Omental fat pad (tissue), 4 donors: ENCODE results near the gene PAOX. TPM values are rescaled to one million over a fixed set of nuclear protein-coding genes. Genes with fewer than 3 reads are reported as not detected.

Experiments used
- ATAC-seq: fragments of 150-250 bp; one replicate; pipeline ENCODE4 v1.9.1; 2016; ENCODE audit warnings: mild to moderate bottlenecking, moderate library complexity; ENCODE audit not compliant: low FRiP score
- DNase-seq: peaks from one replicate; pipeline ENCODE4 v3.0.0-alpha.2; 2019; ENCODE audit warnings: low spot score
- CTCF ChIP-seq, 3 donors: fragments of 450-650 bp; IDR thresholded peaks; one replicate each; pipeline ENCODE4 v1.5.1; 2016 to 2017; ENCODE audit warnings: antibody characterized with exemption in 3 of 3, mild to moderate bottlenecking in 3 of 3, moderate library complexity in 2 of 3
- total RNA-seq, 4 donors: library from RNA; depleted of rRNA; stranded (reverse); fragments of >200 nt; gene quantifications; one replicate each; pipeline ENCODE4 v1.1.0, GENCODE V29; 2016

Gene PAOX
- total RNA-seq, 4 donors from 2014 or later: 3.8 to 7.7 (median 6.1) TPM

- ATAC-seq: no peak
- no peak for TF ChIP-seq CTCF (IDR thresholded peaks at IDR 0.05)
- DNase-seq: no peak
Measured at GRCh38 chr10:133343558-133343957, 35.5 kb upstream of the PAOX start.

GRCh38 chr10:133344236-133344635 is 34.8 kb upstream of the PAOX start:
- ATAC-seq: no peak
- DNase-seq: no peak
- no peak for TF ChIP-seq CTCF (IDR thresholded peaks at IDR 0.05)

GRCh38 chr10:133346413-133346812 is 32.6 kb upstream of the PAOX start:
- no peak for TF ChIP-seq CTCF (IDR thresholded peaks at IDR 0.05)
- DNase-seq: no peak
- ATAC-seq: no peak

GRCh38 chr10:133347710-133348517 is 31.1 kb upstream of the PAOX start:
- no peak for ATAC-seq

GRCh38 chr10:133349160-133349568 is 29.9 kb upstream of the PAOX start:
- ATAC-seq (no peak), DNase-seq (no peak)
- no peak for TF ChIP-seq CTCF (IDR thresholded peaks at IDR 0.05)

More at GRCh38 chr10:133347710-133348517, 31.1 kb upstream of the PAOX start:
- DNase-seq: no peak
- TF ChIP-seq CTCF (IDR thresholded peaks at IDR 0.05): no peak

- ATAC-seq: no peak
- no peak for TF ChIP-seq CTCF (IDR thresholded peaks at IDR 0.05)
- DNase-seq: no peak
Measured at GRCh38 chr10:133349577-133350011, 29.5 kb upstream of the PAOX start.
